Astrocyte (in vitro differentiated cells and primary cell): ENCODE results near the gene AP5M1. TPM values are rescaled to one million over a fixed set of nuclear protein-coding genes. Genes with fewer than 3 reads are reported as not detected.
"Not testable (repeated sequence)": the region's sequence is repeated elsewhere in the genome, so short reads cannot be mapped to it uniquely, and the experiment has no call there.

Experiments
- DNase-seq: peaks from one replicate; pipeline ENCODE4 v3.0.0-alpha.2; 2010; ENCODE audit warnings: low read depth
- FAIRE-seq: peaks from 2 replicates; lab custom pipeline; 2011; peaks lifted over from hg19 to GRCh38; lab: Jason Lieb, UNC
- H2AFZ ChIP-seq: 2 replicates; pipeline ENCODE4 v1.6.0; 2012; ENCODE audit warnings: low read depth, low read length, inconsistent platforms
- H3K27ac ChIP-seq: 2 replicates; pipeline ENCODE4 v1.5.1; 2011; ENCODE audit warnings: low read depth, low read length, inconsistent platforms
- H3K27me3 ChIP-seq: 2 replicates; pipeline ENCODE4 v1.6.0; 2011; ENCODE audit warnings: low read length, inconsistent platforms; ENCODE audit not compliant: insufficient read depth
- H3K36me3 ChIP-seq: 2 replicates; pipeline ENCODE4 v1.5.1; 2011; ENCODE audit warnings: low read length, inconsistent platforms; ENCODE audit not compliant: insufficient read depth
- H3K4me1 ChIP-seq: 2 replicates; pipeline ENCODE4 v1.5.1; 2011; ENCODE audit warnings: low read length, inconsistent platforms; ENCODE audit not compliant: insufficient read depth
- H3K4me2 ChIP-seq: 2 replicates; pipeline ENCODE4 v1.6.0; 2012; ENCODE audit warnings: low read length, inconsistent platforms
- H3K4me3 ChIP-seq: 2 replicates; pipeline ENCODE4 v1.5.1; 2011; ENCODE audit warnings: low read depth, mild to moderate bottlenecking, low read length, inconsistent platforms; ENCODE audit not compliant: insufficient read depth
- H3K79me2 ChIP-seq: 2 replicates; pipeline ENCODE4 v1.6.0; 2012; ENCODE audit warnings: mild to moderate bottlenecking, low read length, inconsistent platforms; ENCODE audit not compliant: insufficient read depth
- H3K9ac ChIP-seq: 2 replicates; pipeline ENCODE4 v1.6.0; 2012; ENCODE audit warnings: mild to moderate bottlenecking, low read length, inconsistent platforms
- H3K9me3 ChIP-seq: 2 replicates; pipeline ENCODE4 v1.5.1; 2012; ENCODE audit warnings: low read depth, mild to moderate bottlenecking, low read length, inconsistent platforms; ENCODE audit not compliant: insufficient read depth
- H4K20me1 ChIP-seq: 2 replicates; pipeline ENCODE4 v1.6.0; 2012; ENCODE audit warnings: low read length, inconsistent platforms; ENCODE audit not compliant: insufficient read depth
- H3K27ac Mint-ChIP-seq: one replicate; pipeline ENCODE4 v1.8.0; 2021; ENCODE audit warnings: mild to moderate bottlenecking, mixed read lengths; ENCODE audit not compliant: unreplicated experiment
- H3K27me3 Mint-ChIP-seq: one replicate; pipeline ENCODE4 v1.8.0; 2021; ENCODE audit warnings: low read depth, mixed read lengths; ENCODE audit not compliant: unreplicated experiment
- H3K36me3 Mint-ChIP-seq: one replicate; pipeline ENCODE4 v1.8.0; 2021; ENCODE audit warnings: low read depth, mixed read lengths; ENCODE audit not compliant: unreplicated experiment
- H3K4me1 Mint-ChIP-seq: one replicate; pipeline ENCODE4 v1.8.0; 2021; ENCODE audit warnings: low read depth, mixed read lengths; ENCODE audit not compliant: unreplicated experiment
- H3K4me3 Mint-ChIP-seq: one replicate; pipeline ENCODE4 v1.8.0; 2021; ENCODE audit warnings: mild to moderate bottlenecking, moderate library complexity, mixed read lengths; ENCODE audit not compliant: unreplicated experiment
- H3K9me3 Mint-ChIP-seq: one replicate; pipeline ENCODE4 v1.8.0; 2021; ENCODE audit warnings: mild to moderate bottlenecking, mixed read lengths; ENCODE audit not compliant: unreplicated experiment
- EZH2 ChIP-seq: IDR thresholded peaks from 2 replicates; pipeline ENCODE4 v1.6.1; 2012; ENCODE audit warnings: mild to moderate bottlenecking, low read length, inconsistent platforms; ENCODE audit not compliant: insufficient read depth
- total RNA-seq: library from RNA; stranded (reverse); gene quantifications from 2 replicates; pipeline ENCODE4 v1.2.1, GENCODE V29; 2021

The AP5M1 gene
- total RNA-seq, 1 donor from 2014 or later, result 61.1 TPM

DNA sequence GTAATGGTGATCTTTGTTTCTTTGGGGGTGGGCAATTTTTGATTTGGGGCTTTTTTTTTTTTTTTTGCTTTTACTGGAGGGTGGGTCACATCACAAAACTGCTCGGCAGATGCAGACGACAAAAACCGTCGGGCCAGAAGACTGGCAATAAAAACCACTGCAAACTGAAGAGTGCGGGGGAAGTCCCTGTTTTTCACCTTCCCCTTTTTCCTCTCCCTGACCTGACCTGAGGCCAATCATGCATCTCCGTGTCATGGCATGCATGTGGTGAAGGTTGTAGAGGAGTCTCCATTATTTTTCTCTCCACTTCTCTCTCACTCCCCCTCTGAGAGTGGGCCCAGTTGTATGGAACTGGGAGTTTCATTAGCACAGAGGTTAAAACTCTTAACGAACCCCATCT, 57.5 kb downstream of the AP5M1 start:
- Histone ChIP-seq H3K27ac (no peak overlapping the region), H3K36me3 (no peaks in the 10 kb centered on the region), H3K4me3 (no peak overlapping the region), H3K79me2 (no peaks in the 10 kb centered on the region), H3K9ac (no peak overlapping the region), H3K4me1 (no peaks in the 10 kb centered on the region), H2AFZ (no peak overlapping the region), H3K9me3 (no peaks in the 10 kb centered on the region), H3K4me2 (no peak overlapping the region), H3K27me3 (no peaks in the 10 kb centered on the region), H4K20me1 (no peaks in the 10 kb centered on the region)
- H3K27ac Mint-ChIP-seq, result no peak overlapping the region
- FAIRE-seq, result no peak
- no peak for TF ChIP-seq EZH2
- DNase-seq, result no peak
- H3K9me3 Mint-ChIP-seq, result peaks cover 15% of the 10 kb centered on the region
- H3K36me3 Mint-ChIP-seq, result no peaks in the 10 kb centered on the region
- H3K4me3 Mint-ChIP-seq, result no peak overlapping the region
- H3K4me1 Mint-ChIP-seq, result no peaks in the 10 kb centered on the region
- H3K27me3 Mint-ChIP-seq, result no peaks in the 10 kb centered on the region

DNA sequence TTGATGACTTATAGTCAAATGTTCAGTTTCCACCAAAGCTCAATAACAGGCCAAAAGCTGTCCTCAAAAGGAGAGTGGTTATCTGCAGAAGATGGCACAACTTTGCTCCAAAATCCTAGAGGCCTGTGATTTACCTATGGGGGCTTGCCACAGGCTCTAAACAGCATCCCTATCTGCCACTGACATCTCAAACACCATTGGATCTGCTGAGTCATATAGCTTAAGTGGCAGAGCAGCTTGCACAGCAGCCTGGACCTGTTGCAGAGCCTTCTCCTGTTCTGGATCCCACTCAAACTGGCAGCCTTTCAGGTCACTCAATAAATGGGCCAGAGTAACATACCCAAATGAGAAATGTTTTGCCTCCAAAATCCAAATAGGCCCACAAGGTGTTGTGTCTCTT, 61.1 kb downstream of the AP5M1 start:
- no peak overlapping the region for H3K9ac ChIP-seq

DNA sequence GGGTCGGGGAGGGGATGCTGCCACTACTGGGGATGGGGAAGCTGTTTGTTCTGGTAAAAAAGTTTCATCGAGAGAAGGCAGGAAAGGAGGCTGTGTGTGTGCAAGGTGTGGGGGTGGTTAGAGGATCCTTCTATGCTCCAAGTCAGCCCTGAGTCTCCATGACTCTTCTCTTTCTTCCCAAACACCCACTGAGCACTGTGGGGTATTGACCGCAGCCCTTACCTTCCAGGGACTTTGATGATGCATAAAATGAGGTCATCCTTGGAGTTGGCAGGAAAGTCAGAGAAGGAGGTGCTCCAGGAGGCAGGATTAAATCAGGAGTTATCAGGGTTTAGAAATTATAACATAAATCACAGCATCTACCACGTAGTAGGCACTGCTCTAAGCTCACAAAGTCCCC, 63.7 kb downstream of the AP5M1 start:
- not testable (repeated sequence) for H4K20me1 ChIP-seq, H3K4me1 Mint-ChIP-seq, H3K9me3 ChIP-seq, H3K4me3 ChIP-seq, FAIRE-seq, H3K4me3 Mint-ChIP-seq, H2AFZ ChIP-seq, H3K4me1 ChIP-seq, H3K27ac ChIP-seq, H3K36me3 ChIP-seq, H3K27me3 Mint-ChIP-seq, H3K36me3 Mint-ChIP-seq, H3K9ac ChIP-seq, H3K79me2 ChIP-seq, H3K27me3 ChIP-seq, H3K27ac Mint-ChIP-seq
- peaks cover 37% of the 10 kb centered on the region for H3K9me3 Mint-ChIP-seq
- DNase-seq, result peak; percentile 37
- H3K4me2 ChIP-seq, result peak overlapping the region; percentile 52

More for the DNA sequence above, 61.1 kb downstream of the AP5M1 start:
- Histone ChIP-seq H3K27ac (no peak overlapping the region), H2AFZ (no peak overlapping the region), H3K79me2 (no peaks in the 10 kb centered on the region), H3K4me3 (no peak overlapping the region), H4K20me1 (no peaks in the 10 kb centered on the region), H3K9me3 (no peaks in the 10 kb centered on the region), H3K27me3 (no peaks in the 10 kb centered on the region), H3K4me2 (no peak overlapping the region), H3K36me3 (no peaks in the 10 kb centered on the region), H3K4me1 (no peaks in the 10 kb centered on the region)
- Mint-ChIP-seq H3K9me3 (peaks cover 37% of the 10 kb centered on the region), H3K27ac (no peak overlapping the region), H3K4me3 (no peak overlapping the region), H3K4me1 (no peaks in the 10 kb centered on the region), H3K36me3 (peaks cover 5% of the 10 kb centered on the region), H3K27me3 (no peaks in the 10 kb centered on the region)
- DNase-seq, result no peak
- no peak for TF ChIP-seq EZH2
- FAIRE-seq, result no peak

DNA sequence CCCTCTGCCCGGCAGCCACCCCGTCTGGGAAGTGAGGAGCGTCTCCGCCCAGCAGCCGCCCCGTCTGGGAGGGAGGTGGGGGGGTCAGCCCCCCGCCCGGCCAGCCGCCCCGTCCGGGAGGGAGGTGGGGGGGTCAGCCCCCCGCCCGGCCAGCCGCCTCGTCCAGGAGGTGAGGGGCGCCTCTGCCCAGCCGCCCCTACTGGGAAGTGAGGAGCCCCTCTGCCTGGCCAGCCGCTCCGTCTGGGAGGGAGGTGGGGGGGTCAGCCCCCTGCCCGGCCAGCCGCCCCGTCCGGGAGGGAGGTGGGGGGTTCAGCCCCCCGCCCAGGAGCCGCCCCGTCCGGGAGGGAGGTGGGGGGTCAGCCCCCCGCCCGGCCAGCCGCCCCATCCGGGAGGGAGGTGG, 65.0 kb downstream of the AP5M1 start:
- H3K4me1 Mint-ChIP-seq, H4K20me1 ChIP-seq, H3K4me3 ChIP-seq, H3K27me3 Mint-ChIP-seq, H3K4me1 ChIP-seq, FAIRE-seq, H3K36me3 ChIP-seq, H3K27ac ChIP-seq, H3K9ac ChIP-seq, H3K4me3 Mint-ChIP-seq, H3K79me2 ChIP-seq, H3K4me2 ChIP-seq, H3K27me3 ChIP-seq, DNase-seq, H3K27ac Mint-ChIP-seq, H3K9me3 ChIP-seq, H2AFZ ChIP-seq, H3K36me3 Mint-ChIP-seq: not testable (repeated sequence)
- peaks cover 31% of the 10 kb centered on the region for H3K9me3 Mint-ChIP-seq

DNA sequence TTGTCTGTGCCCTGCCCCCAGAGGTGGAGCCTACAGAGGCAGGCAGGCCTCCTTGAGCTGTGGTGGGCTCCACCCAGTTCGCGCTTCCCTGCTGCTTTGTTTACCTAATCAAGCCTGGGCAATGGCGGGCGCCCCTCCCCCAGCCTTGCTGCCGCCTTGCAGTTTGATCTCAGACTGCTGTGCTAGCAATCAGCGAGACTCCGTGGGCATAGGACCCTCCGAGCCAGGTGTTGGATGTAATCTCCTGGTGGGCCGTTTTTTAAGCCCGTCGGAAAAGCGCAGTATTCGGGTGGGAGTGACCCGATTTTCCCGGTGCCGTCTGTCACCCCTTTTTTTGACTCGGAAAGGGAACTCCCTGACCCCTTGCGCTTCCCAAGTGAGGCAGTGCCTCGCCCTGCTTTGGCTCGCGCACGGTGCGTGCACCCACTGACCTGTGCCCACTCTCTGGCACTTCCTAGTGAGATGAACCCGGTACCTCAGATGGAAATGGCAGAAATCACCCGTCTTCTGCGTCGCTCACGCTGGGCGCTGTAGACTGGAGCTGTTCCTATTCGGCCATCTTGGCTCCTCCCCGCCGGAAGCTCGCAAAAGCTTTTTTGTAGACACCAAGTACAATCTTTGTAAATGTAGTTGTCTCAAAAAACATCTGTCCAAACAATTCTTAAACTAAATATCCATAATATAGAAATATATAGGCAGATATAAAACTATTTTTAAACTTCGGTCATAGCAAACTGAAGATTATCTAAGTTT, 75.0 kb downstream of the AP5M1 start:
- H3K4me1 ChIP-seq, H3K9me3 ChIP-seq, H3K36me3 Mint-ChIP-seq, FAIRE-seq, H3K4me3 Mint-ChIP-seq, H3K27me3 ChIP-seq, DNase-seq, H3K4me1 Mint-ChIP-seq, H2AFZ ChIP-seq, H3K27ac ChIP-seq, H3K9ac ChIP-seq, H3K4me3 ChIP-seq, H3K79me2 ChIP-seq, H3K27ac Mint-ChIP-seq, H3K36me3 ChIP-seq, H4K20me1 ChIP-seq, H3K9me3 Mint-ChIP-seq, H3K27me3 Mint-ChIP-seq, H3K4me2 ChIP-seq: not testable (repeated sequence)
